GM21619 (cell line): ENCODE data around the gene RTN1.

Source experiments
- ATAC-seq: cut with Tn5 transposase; IDR thresholded peaks from one replicate; pipeline ENCODE4 v1.9.1; 2021; ENCODE audit not compliant: unreplicated experiment

RTN1 gene

GRCh38 chr14:59870277-59871165 lies at the start of gene RTN1:
TSS of gene RTN1 (minus strand) at chr14:59870776. CDS start at chr14:59870630, 146 bp downstream.
- peak; percentile 84 for ATAC-seq

GRCh38 chr14:59920378-59920683 lies 49.8 kb upstream of the RTN1 start:
- no peak for ATAC-seq

GRCh38 chr14:59919570-59920377 lies 49.2 kb upstream of the RTN1 start, which contains the start of gene LRRC9:
TSS of gene LRRC9 (plus strand) at chr14:59920144.
- ATAC-seq = no peak

GRCh38 chr14:59918824-59919569 lies 48.4 kb upstream of the RTN1 start:
- peak; percentile 59 for ATAC-seq

- no peak for ATAC-seq
Observed at GRCh38 chr14:59913187-59913586, 42.6 kb upstream of the RTN1 start.

GRCh38 chr14:59912443-59912842 lies 41.9 kb upstream of the RTN1 start:
- no peak for ATAC-seq

- ATAC-seq = no peak
Observed at GRCh38 chr14:59905188-59905587, 34.6 kb upstream of the RTN1 start.

- ATAC-seq = no peak
Observed at GRCh38 chr14:59904184-59904583, 33.6 kb upstream of the RTN1 start.

- ATAC-seq = no peak
Observed at GRCh38 chr14:59900556-59900955, 30.0 kb upstream of the RTN1 start.

GRCh38 chr14:59897757-59898383 lies 27.3 kb upstream of the RTN1 start:
- no peak for ATAC-seq

GRCh38 chr14:59895721-59896120 lies 25.1 kb upstream of the RTN1 start:
- ATAC-seq = no peak

- ATAC-seq = no peak
Observed at GRCh38 chr14:59890676-59891075, 20.1 kb upstream of the RTN1 start.

GRCh38 chr14:59882957-59883356 lies 12.4 kb upstream of the RTN1 start:
- no peak for ATAC-seq

- no peak for ATAC-seq
Observed at GRCh38 chr14:59871166-59871495, 555 bp upstream of the RTN1 start.

- no peak for ATAC-seq
Observed at GRCh38 chr14:59869381-59870255, 958 bp downstream of the RTN1 start.

GRCh38 chr14:59868021-59868420 lies 2.6 kb downstream of the RTN1 start:
- no peak for ATAC-seq

GRCh38 chr14:59863806-59864525 lies 6.6 kb downstream of the RTN1 start:
- no peak for ATAC-seq

GRCh38 chr14:59857328-59857727 lies 13.2 kb downstream of the RTN1 start:
- ATAC-seq = no peak

GRCh38 chr14:59852350-59852749 lies 18.2 kb downstream of the RTN1 start:
- no peak for ATAC-seq
